Cardiac muscle cell (in vitro differentiated cells and primary cell): ENCODE measurements around the gene DPF3. TPM values are rescaled to one million over a fixed set of nuclear protein-coding genes. Genes with fewer than 3 reads are reported as not detected.

Experiments
- DNase-seq, 2 donors: peaks; one replicate each; pipeline versions ENCODE4 v3.0.0 to v3.0.0-alpha.2; 2010 to 2017; ENCODE audit warnings: low read depth in 1 of 2, low spot score in 1 of 2
- H3K27ac ChIP-seq: fragments of 200-600 bp; sonication (generic); 2 replicates; pipeline ENCODE4 v1.5.1; 2016
- H3K27me3 ChIP-seq: fragments of 200-600 bp; sonication (generic); 2 replicates; pipeline ENCODE4 v1.6.0; 2016; ENCODE audit warnings: control low read depth
- H3K36me3 ChIP-seq: fragments of 200-600 bp; sonication (generic); 2 replicates; pipeline ENCODE4 v1.5.1; 2016; ENCODE audit warnings: control low read depth
- H3K4me1 ChIP-seq: fragments of 200-600 bp; sonication (generic); 2 replicates; pipeline ENCODE4 v1.8.1; 2017; ENCODE audit warnings: low read depth, mild to moderate bottlenecking, mixed run types
- H3K4me3 ChIP-seq: fragments of 200-600 bp; sonication (generic); 2 replicates; pipeline ENCODE4 v1.5.1; 2016; ENCODE audit warnings: mild to moderate bottlenecking
- H3K9me3 ChIP-seq: fragments of 200-600 bp; sonication (generic); 2 replicates; pipeline ENCODE4 v1.5.1; 2017; ENCODE audit warnings: low read depth, mild to moderate bottlenecking, control low read depth
- polyA plus RNA-seq: library from polyadenylated mRNA; unstranded; fragments of >200 nt; fragmentation: Nextera tagmentation; extraction: Ambion mirVana; gene quantifications from 2 replicates; pipeline ENCODE4 v1.2.1, GENCODE V29; 2016
- total RNA-seq: library from RNA; depleted of rRNA; stranded (reverse); fragments of >200 nt; gene quantifications from 2 replicates; pipeline ENCODE4 v1.2.3, GENCODE V29; 2016
- TF ChIP-seq, protein P1 (sequence below): IDR thresholded peaks from 2 replicates; pipeline ENCODE4 v1.5.1; 2012; ENCODE audit warnings: low read depth, mild to moderate bottlenecking, low read length

Gene DPF3
- total RNA-seq (40.8 and 84.8 TPM in 2 replicates), polyA plus RNA-seq (25.9 and 32.9 TPM in 2 replicates)

DNA sequence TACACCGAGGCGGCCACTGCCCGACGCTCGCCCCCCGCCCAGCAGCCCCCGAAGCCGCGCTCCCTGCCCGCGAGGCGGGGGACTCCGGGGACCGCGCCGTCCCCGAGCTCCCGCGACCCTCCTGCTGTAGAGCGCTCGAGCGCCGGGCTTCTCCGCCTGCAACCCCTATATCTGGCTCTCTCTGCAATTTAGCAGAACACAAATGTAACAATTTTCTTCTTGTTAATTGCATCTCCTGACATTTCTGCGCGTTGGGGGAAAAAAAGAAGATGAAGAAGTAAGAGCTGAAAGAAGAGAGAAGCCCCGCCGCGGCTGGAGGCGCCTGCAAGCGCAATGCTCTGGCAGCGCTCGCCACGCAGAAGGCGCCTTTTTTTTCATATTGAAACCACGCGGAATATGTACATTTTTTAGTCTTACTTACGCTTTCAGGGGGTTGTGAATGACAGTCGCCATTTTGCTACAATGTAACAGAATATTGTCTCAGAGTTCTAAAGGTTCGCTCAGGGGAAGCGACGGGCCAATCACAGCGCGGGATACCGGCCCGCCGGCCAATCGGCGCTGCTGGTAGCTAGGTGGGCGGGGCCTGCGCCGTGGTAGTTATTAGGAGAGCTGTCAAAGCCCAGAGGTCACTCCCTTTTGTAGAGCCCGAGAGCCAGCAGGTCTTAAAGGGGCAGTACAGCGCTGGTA lies at the start of gene DPF3:
TSS of gene DPF3 (minus strand) at position 466 of the 687 bp plus-strand sequence. CDS start at position 453, 13 bp downstream.
- peaks cover 33% of the 10 kb centered on the region for H3K4me1 ChIP-seq
- TF ChIP-seq, protein P1, sequence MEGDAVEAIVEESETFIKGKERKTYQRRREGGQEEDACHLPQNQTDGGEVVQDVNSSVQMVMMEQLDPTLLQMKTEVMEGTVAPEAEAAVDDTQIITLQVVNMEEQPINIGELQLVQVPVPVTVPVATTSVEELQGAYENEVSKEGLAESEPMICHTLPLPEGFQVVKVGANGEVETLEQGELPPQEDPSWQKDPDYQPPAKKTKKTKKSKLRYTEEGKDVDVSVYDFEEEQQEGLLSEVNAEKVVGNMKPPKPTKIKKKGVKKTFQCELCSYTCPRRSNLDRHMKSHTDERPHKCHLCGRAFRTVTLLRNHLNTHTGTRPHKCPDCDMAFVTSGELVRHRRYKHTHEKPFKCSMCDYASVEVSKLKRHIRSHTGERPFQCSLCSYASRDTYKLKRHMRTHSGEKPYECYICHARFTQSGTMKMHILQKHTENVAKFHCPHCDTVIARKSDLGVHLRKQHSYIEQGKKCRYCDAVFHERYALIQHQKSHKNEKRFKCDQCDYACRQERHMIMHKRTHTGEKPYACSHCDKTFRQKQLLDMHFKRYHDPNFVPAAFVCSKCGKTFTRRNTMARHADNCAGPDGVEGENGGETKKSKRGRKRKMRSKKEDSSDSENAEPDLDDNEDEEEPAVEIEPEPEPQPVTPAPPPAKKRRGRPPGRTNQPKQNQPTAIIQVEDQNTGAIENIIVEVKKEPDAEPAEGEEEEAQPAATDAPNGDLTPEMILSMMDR = no peak
- peak within 1 kb of the TSS; percentile 99 for H3K27ac ChIP-seq
- DNase-seq = peak; percentile 96 to 99
- H3K4me3 ChIP-seq = peak within 1 kb of the TSS; percentile 89
- no peaks in the 10 kb centered on the region for H3K9me3 ChIP-seq
- no peaks in the 10 kb centered on the region for H3K36me3 ChIP-seq
- peaks cover 3% of the 10 kb centered on the region for H3K27me3 ChIP-seq

DNA sequence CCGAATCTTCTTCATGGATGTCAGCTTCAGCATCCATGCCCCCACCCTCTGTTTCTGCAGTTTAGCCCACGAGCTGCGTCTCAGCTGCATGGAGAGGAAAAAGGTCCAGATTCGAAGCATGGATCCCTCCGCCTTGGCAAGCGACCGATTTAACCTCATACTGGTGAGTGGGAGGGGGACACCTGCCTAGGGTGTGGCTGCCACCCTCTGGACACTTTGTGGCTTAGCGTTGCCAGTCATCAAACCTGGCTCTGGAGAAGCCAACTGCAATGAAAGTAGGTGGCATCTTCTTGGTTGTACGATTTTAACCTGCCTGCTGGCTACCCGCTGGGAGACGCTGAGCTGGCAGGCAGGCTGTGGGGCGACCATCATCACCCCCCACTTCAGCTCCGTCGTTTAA lies 49.0 kb upstream of the DPF3 start:
- H3K27me3 ChIP-seq = no peaks in the 10 kb centered on the region
- H3K4me1 ChIP-seq = no peaks in the 10 kb centered on the region
- H3K27ac ChIP-seq = no peak overlapping the region
- DNase-seq = no peak
- TF ChIP-seq, protein P1 = no peak
- H3K36me3 ChIP-seq = peaks cover 3% of the 10 kb centered on the region
- H3K4me3 ChIP-seq = no peak overlapping the region
- H3K9me3 ChIP-seq = no peaks in the 10 kb centered on the region

DNA sequence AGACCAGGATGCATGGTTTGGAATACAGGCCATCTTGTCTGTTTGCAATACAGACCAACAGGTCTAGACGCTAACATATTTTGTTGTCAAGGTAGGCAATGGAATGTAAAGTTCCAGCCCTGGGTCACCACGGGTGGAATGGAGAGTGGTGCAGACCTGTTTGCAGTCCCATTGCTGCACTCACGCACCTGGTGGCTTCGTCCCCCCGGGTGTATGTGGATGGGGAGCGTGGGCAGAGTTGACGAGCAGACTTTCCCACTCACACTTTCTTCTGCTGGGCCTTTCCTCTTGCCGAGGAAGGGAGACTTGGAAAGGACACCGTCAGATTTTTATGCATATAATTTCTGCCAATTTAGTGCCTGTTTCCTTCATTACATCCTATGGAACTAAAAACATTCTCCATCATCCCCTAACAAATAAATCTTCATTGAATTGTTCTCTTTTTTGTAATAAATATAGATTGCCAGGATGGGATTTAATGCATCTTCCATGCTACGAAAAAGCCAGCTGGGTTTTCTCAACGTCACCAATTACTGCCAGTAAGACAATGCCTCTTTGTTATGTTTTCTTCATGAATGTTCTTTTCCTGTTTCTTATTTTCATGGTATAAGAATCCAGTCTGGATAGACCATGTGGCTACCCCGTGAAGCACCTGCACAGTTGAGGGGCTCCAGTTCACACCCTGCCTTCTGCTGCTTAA lies 47.5 kb upstream of the DPF3 start:
- no peaks in the 10 kb centered on the region for H3K27me3 ChIP-seq

DNA sequence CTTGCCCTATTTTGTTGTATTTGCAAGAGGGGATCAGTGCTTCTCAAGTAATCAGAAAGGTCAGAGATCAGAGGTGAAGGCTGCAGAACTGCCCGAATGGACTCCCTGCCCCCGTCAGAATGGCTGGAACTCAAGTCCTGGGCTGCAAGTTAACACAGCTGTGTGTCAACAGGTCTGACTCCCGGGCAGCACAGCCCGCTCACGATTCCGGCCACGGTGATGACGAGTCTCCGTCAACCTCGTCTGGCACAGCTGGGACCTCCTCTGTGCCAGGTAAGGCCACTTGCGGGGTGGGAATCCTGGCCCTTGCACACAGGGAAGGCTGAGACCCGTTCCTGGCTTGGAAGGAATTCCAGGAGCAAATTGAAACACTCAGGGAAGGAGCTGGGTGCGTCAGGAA lies 45.7 kb upstream of the DPF3 start:
- no peak overlapping the region for H3K27ac ChIP-seq
- no peak overlapping the region for H3K4me3 ChIP-seq
- H3K27me3 ChIP-seq = no peaks in the 10 kb centered on the region
- DNase-seq = no peak
- H3K36me3 ChIP-seq = peaks cover 3% of the 10 kb centered on the region
- TF ChIP-seq, protein P1 = no peak
- no peaks in the 10 kb centered on the region for H3K4me1 ChIP-seq
- H3K9me3 ChIP-seq = no peaks in the 10 kb centered on the region

More for the DNA sequence above, 47.5 kb upstream of the DPF3 start:
- H3K4me3 ChIP-seq = no peak overlapping the region
- peak in 1 of 2 donors; percentile 56 for DNase-seq
- H3K36me3 ChIP-seq = peaks cover 3% of the 10 kb centered on the region
- H3K4me1 ChIP-seq = no peaks in the 10 kb centered on the region
- TF ChIP-seq, protein P1 = no peak
- no peak overlapping the region for H3K27ac ChIP-seq
- H3K9me3 ChIP-seq = no peaks in the 10 kb centered on the region

DNA sequence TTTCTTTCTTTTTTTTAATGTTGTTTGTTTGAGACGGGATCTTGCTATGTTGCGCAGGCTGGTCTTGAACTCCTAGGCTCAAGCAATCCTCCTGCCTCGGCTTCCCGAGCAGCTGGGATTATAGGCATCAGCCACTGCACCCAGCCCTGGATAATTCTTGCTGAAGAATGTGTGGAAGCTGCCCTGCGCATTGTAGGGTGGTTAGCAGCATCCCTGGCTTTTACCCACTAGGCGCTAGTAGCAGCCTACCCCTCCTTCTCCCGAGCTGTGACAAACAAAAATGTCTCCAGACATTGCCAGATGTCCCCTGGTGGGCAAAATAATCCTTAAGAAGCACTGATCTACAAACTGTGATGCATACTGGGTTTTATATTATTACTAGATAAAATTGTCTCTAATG lies 39.0 kb upstream of the DPF3 start:
- no peaks in the 10 kb centered on the region for H3K27me3 ChIP-seq
- no peak for DNase-seq
- H3K4me1 ChIP-seq = no peaks in the 10 kb centered on the region
- TF ChIP-seq, protein P1 = no peak
- H3K27ac ChIP-seq = no peak overlapping the region
- H3K4me3 ChIP-seq = no peak overlapping the region
- no peaks in the 10 kb centered on the region for H3K9me3 ChIP-seq
- no peaks in the 10 kb centered on the region for H3K36me3 ChIP-seq
